HG02938 (cell line): ENCODE results near the gene CCDC136.

Experiments
- ATAC-seq: cut with Tn5 transposase; IDR thresholded peaks from one replicate; pipeline ENCODE4 v1.9.1; 2021; ENCODE audit warnings: mild to moderate bottlenecking, moderate library complexity; ENCODE audit not compliant: unreplicated experiment

Gene CCDC136

GRCh38 chr7:128791121-128791971, at the start of gene CCDC136:
Gene CCDC136 (plus strand): TSS chr7:128791968. CDS start chr7:128792412, 444 bp downstream.
- ATAC-seq, result peak; percentile 66

- ATAC-seq, result no peak
These were observed 49.6 kb upstream of the CCDC136 start for GRCh38 chr7:128742206-128742605.

GRCh38 chr7:128743112-128743772, 48.5 kb upstream of the CCDC136 start:
- no peak for ATAC-seq

GRCh38 chr7:128744366-128744905, 47.3 kb upstream of the CCDC136 start:
- ATAC-seq, result no peak

DNA sequence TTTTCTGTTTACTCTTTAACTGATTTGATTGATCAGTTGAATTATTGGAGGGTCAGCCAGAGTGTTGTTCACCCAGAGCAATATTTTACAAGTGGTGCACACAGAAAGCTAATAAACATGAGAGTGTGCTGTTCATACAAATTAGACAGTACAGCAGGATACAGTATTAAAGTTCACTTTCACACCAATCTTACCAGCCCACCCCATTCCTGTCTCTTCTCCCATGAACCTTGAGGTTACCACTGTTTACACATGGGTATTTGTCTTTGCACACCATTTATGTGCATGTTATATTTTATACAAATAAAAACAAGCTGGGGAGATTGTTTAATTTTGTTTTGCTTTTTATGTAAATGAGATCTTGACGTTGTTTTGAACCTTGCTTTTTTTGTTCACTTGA, 46.1 kb upstream of the CCDC136 start:
- ATAC-seq, result no peak

DNA sequence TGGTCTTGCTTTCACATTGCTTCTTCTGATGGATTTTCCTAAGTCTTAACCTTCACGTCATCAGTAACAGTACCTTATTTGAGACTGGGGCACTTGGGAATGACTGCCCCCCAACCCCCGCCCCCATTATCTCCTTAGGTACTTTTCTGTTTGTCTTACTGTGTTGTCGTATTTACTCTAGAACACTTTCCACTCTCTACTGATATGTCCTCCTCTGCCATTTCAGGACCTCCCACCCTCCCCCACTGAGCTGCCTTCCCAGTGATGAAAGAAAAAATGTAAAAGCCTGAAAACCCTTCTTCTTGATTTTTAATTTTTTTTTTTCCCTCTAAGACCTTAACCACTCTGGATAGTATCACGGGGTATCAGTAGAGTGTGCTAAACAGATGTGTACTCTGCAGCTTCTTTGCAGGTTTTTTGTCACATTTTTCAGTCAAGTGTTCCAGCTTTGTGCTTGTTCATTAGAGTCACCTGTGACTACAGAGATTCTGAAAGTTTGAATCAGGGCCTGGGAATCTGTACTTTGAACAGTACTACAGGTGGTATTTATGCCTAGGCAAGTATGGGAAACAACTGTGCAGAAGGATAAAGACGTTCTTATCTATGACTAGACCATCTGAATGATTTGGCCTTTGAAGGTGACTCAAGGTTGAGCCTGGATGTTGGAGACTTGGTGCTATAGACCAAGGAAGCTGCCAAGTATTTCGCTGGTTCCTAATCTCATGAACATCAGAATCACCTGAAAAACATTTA, 44.3 kb upstream of the CCDC136 start:
- no peak for ATAC-seq

DNA sequence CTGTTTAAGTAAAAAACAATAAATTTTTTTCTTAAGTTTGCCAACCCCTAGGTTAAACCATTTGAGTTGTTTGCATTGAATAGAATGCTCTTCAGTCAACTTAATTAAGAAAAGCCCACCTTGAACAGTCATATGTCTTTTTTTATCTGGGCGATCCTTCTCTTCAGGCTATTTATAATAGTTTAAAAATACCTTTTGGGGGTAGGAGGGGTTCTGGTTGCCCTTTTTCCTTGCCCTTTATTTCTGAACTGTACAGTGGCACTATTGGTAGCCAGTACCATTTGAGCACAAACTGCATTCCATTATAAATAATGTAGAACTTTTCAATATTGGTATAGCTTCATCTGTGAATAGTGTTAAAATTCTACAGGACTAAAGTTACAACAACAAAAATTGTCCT, 39.5 kb upstream of the CCDC136 start:
- ATAC-seq, result no peak

GRCh38 chr7:128755075-128755818, 36.5 kb upstream of the CCDC136 start:
- ATAC-seq, result no peak

GRCh38 chr7:128755819-128756476, 35.8 kb upstream of the CCDC136 start:
- no peak for ATAC-seq

DNA sequence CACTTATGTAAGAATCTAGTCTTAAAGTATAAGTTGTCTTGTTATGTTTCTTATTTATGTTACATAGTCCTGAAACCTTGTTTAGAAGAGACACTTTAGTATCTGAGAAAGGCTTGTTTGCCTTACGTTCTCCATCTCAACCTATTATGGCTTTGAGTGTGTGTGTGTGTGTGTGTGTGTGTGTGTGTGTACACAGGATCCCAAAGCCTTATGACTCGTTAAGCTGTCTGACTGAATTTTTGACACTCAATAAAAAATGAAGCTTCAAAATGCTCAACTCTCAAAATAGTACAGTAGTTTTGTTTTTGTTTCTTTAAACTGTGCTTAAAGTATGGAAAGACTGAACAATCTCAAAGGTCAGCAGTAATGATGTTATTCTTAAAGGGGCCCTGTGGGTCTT, 34.6 kb upstream of the CCDC136 start:
- no peak for ATAC-seq

GRCh38 chr7:128758553-128758952, 33.2 kb upstream of the CCDC136 start:
- ATAC-seq, result no peak

GRCh38 chr7:128759242-128759641, 32.5 kb upstream of the CCDC136 start:
- no peak for ATAC-seq

DNA sequence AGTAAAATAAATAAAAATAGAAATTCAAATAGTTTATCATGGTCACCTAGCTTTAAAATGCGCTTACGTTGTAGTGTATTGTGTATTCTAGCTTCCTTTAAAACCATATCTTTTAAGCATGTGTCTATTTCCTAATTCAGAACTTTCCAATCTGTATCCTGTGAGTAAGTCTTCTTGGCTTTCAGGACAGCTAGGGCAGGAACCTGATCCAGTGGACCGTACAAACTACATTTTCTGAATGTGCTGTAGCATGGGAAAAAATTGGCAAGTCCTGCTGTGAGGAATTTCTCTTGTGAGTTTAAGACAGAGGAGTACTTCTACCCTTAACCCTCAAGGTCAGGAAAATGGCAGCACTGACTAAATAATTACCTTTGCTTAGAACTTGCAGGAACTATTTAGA, 28.2 kb upstream of the CCDC136 start:
- no peak for ATAC-seq

GRCh38 chr7:128767475-128768110, 24.2 kb upstream of the CCDC136 start:
- ATAC-seq, result no peak

GRCh38 chr7:128770233-128770632, 21.5 kb upstream of the CCDC136 start:
- no peak for ATAC-seq

DNA sequence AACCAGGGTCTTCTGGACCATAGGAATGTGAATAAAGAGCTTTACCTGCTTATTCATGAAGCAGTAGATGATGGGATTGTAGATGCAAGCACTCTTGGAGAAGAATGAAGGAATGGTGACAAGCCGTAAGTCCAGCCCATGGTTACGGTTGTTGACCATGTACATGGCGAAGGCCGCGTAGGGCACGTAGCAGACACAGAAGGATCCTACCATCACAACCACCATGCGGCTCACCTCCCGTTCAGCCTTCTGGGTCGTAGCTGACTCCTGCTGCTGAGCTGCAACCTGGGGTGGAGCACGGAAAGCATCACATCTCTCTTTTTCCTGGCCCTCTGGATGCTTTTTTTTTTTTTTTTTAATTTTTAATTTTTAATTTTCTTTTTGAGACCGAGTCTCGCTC, 18.2 kb upstream of the CCDC136 start:
- ATAC-seq, result no peak

GRCh38 chr7:128774029-128774689, 17.6 kb upstream of the CCDC136 start:
- no peak for ATAC-seq

GRCh38 chr7:128774921-128775320, 16.8 kb upstream of the CCDC136 start:
- ATAC-seq, result no peak
